Rectal smooth muscle tissue (tissue), 1 donor: ENCODE results near the gene GRM7.
A peak's percentile ranks its signal among the peaks of the same experiment; 100 is the strongest.

ENCODE experiments used
- H3K27ac ChIP-seq: one replicate; pipeline ENCODE4 v1.7.0; 2013; ENCODE audit warnings: low read depth, low read length, inconsistent platforms
- H3K27me3 ChIP-seq: one replicate; pipeline ENCODE4 v1.7.0; 2013; ENCODE audit warnings: low read length; ENCODE audit not compliant: control insufficient read depth, insufficient read depth
- H3K36me3 ChIP-seq: one replicate; pipeline ENCODE4 v1.7.0; 2013; ENCODE audit warnings: low read length; ENCODE audit not compliant: control insufficient read depth, insufficient read depth
- H3K4me1 ChIP-seq: one replicate; pipeline ENCODE4 v1.7.0; 2013; ENCODE audit warnings: low read length; ENCODE audit not compliant: control insufficient read depth, insufficient read depth
- H3K4me3 ChIP-seq: one replicate; pipeline ENCODE4 v1.7.0; 2013; ENCODE audit warnings: low read length
- H3K9ac ChIP-seq: one replicate; pipeline ENCODE4 v1.7.0; 2013; ENCODE audit warnings: low read length

Gene GRM7

GRCh38 chr3:7367968-7368367, 507.1 kb downstream of the GRM7 start:
- no peaks in the 10 kb centered on the region for H3K36me3 ChIP-seq
- H3K27me3 ChIP-seq = no peaks in the 10 kb centered on the region
- no peak overlapping the region for H3K9ac ChIP-seq
- no peaks in the 10 kb centered on the region for H3K4me1 ChIP-seq
- H3K27ac ChIP-seq = no peak overlapping the region
- no peak overlapping the region for H3K4me3 ChIP-seq

GRCh38 chr3:7368597-7368996, 507.7 kb downstream of the GRM7 start:
- Histone ChIP-seq H3K27ac (no peak overlapping the region), H3K4me1 (no peaks in the 10 kb centered on the region), H3K4me3 (no peak overlapping the region), H3K9ac (no peak overlapping the region), H3K36me3 (no peaks in the 10 kb centered on the region), H3K27me3 (no peaks in the 10 kb centered on the region)

GRCh38 chr3:7371693-7372572, 511.0 kb downstream of the GRM7 start:
- H3K9ac ChIP-seq = no peak overlapping the region
- no peak overlapping the region for H3K4me3 ChIP-seq
- H3K36me3 ChIP-seq = no peaks in the 10 kb centered on the region
- no peak overlapping the region for H3K27ac ChIP-seq
- H3K4me1 ChIP-seq = no peaks in the 10 kb centered on the region
- no peaks in the 10 kb centered on the region for H3K27me3 ChIP-seq

- Histone ChIP-seq H3K9ac (no peak overlapping the region), H3K4me1 (no peaks in the 10 kb centered on the region)
These were observed 516.2 kb downstream of the GRM7 start for GRCh38 chr3:7377103-7377502.

GRCh38 chr3:7381741-7382140, 520.8 kb downstream of the GRM7 start:
- Histone ChIP-seq H3K9ac (no peak overlapping the region), H3K4me3 (no peak overlapping the region), H3K4me1 (peaks cover 5% of the 10 kb centered on the region), H3K27me3 (no peaks in the 10 kb centered on the region), H3K36me3 (no peaks in the 10 kb centered on the region), H3K27ac (no peak overlapping the region)

More at GRCh38 chr3:7377103-7377502, 516.2 kb downstream of the GRM7 start:
- no peak overlapping the region for H3K4me3 ChIP-seq
- no peak overlapping the region for H3K27ac ChIP-seq
- no peaks in the 10 kb centered on the region for H3K36me3 ChIP-seq
- no peaks in the 10 kb centered on the region for H3K27me3 ChIP-seq

- Histone ChIP-seq H3K4me3 (no peak overlapping the region), H3K36me3 (no peaks in the 10 kb centered on the region), H3K4me1 (peaks cover 5% of the 10 kb centered on the region), H3K27me3 (no peaks in the 10 kb centered on the region), H3K9ac (no peak overlapping the region), H3K27ac (peak overlapping the region; percentile 7)
These were observed 521.5 kb downstream of the GRM7 start for GRCh38 chr3:7382293-7383010.

- no peak overlapping the region for H3K4me3 ChIP-seq
- no peaks in the 10 kb centered on the region for H3K36me3 ChIP-seq
- peaks cover 5% of the 10 kb centered on the region for H3K4me1 ChIP-seq
- H3K9ac ChIP-seq = no peak overlapping the region
- H3K27ac ChIP-seq = no peak overlapping the region
- H3K27me3 ChIP-seq = no peaks in the 10 kb centered on the region
These were observed 524.7 kb downstream of the GRM7 start for GRCh38 chr3:7385635-7386034.

DNA sequence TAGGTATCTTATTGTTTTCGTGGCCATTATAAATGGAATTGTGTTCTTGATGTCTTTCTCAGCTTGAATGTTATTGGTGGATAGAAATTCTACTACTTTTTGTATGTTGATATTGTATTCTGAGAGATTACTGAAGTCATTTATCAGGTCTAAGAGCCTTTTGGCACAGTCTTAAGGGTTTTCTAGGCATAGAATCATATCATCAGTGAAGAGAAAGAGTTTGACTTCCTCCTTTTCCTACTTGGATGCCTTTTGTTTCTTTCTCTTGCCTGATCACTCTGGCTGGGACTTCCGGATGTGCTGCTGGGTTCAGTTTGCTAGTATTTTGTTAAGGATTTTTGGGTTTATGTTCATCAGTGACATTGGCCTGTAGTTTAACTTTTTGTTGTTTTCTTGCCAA, 527.1 kb downstream of the GRM7 start:
- Histone ChIP-seq H3K27me3 (no peaks in the 10 kb centered on the region), H3K9ac (no peak overlapping the region), H3K36me3 (no peaks in the 10 kb centered on the region), H3K4me3 (no peak overlapping the region), H3K4me1 (peaks cover under 1% of the 10 kb centered on the region), H3K27ac (no peak overlapping the region)

DNA sequence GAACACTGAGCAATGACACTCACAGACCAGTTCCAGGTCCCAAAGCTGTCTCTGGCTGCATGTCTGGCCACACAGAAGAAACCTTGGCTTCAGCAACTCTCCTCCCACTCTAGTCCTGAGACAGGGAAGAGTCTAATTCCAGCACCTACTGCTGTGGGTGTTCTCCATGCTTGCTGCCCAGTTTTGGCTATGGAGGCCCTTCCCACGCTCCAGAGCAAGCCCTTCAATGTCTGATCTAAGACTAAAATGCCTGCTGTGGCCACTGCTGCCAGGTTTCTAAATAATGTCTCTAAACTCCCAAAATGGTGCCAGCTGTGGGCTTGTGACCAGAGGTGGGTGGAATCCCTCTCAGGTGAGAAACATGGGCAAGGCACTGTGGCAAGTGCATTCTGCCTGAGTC, 531.3 kb downstream of the GRM7 start:
- no peaks in the 10 kb centered on the region for H3K4me1 ChIP-seq
- H3K27me3 ChIP-seq = no peaks in the 10 kb centered on the region
- H3K36me3 ChIP-seq = no peaks in the 10 kb centered on the region
- no peak overlapping the region for H3K4me3 ChIP-seq
- H3K27ac ChIP-seq = no peak overlapping the region
- H3K9ac ChIP-seq = no peak overlapping the region

DNA sequence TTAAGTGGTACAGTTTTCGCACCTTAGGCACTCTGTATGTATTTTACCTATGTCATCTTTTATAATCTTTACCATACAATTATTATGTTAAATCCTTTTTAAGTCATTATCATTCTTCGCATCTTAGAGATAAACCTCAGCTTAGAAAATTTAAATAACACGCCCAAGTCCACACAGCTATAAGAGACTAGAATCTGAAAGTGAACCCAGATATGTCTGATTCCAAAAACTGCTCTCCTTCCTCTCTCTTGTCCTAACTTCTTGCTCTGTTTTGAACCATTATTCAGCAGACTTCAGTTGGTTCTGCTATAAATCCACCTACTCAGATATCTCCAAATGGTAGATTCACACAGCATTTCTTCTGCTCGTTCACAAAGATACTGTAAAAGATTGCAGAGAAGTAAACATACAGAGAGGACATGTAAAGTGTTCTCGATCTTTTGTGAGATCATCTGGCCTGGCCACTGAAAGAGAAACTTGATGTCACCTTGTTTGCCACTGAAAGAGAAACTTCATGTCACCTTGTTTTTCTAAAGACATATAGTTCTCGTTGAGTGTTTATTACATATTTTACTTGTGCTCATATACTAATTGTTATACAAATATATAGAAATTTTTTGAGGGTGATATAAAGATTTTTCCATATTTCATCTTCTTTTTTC, 533.2 kb downstream of the GRM7 start:
- Histone ChIP-seq H3K27me3 (no peaks in the 10 kb centered on the region), H3K36me3 (no peaks in the 10 kb centered on the region), H3K27ac (no peak overlapping the region), H3K9ac (no peak overlapping the region), H3K4me1 (no peaks in the 10 kb centered on the region), H3K4me3 (no peak overlapping the region)

DNA sequence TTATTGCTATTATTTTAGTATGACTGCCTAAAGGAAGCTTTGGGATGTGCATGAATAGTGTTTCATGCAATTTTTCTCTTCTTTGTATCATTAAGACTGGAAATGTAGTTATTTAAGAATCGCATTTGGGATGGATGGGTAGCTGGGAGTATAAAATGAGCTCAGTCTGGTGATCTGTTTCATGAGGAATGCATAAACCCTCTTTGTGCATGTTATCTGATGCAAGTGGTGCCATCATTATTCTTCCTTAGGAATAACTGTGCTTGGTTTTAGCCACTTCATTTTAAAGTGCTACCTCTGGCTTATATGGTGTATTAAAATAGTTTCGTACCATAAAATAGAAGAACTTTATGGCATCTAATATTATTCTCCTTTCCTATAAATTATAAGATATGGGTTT, 535.6 kb downstream of the GRM7 start:
- Histone ChIP-seq H3K4me1 (no peaks in the 10 kb centered on the region), H3K4me3 (no peak overlapping the region), H3K27me3 (no peaks in the 10 kb centered on the region), H3K9ac (no peak overlapping the region), H3K27ac (no peak overlapping the region), H3K36me3 (no peaks in the 10 kb centered on the region)

DNA sequence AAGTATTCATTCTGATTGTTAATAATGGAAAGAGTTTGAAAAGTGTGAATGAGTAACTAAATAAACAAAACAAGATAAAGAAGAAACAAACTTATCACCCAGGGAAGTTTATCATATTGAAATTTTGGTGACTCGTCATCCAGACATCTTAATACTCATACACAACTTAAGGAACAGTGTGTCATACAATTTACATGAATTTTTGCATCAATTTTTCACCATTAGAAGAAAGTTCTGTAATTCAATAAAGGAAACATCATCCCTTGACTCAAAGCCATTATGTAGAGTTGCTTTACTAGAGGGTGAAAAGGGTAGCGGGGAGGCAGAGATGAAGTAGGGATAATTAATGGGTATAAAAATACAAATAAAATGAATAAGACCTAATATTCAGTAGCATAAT, 536.2 kb downstream of the GRM7 start:
- H3K4me3 ChIP-seq = no peak overlapping the region
- H3K4me1 ChIP-seq = no peaks in the 10 kb centered on the region
- no peaks in the 10 kb centered on the region for H3K36me3 ChIP-seq
- H3K27me3 ChIP-seq = no peaks in the 10 kb centered on the region
- H3K9ac ChIP-seq = no peak overlapping the region
- no peak overlapping the region for H3K27ac ChIP-seq
